Hindlimb muscle (tissue), 1 donor: ENCODE measurements around the gene LRRC27. TPM values are rescaled to one million over a fixed set of nuclear protein-coding genes. Genes with fewer than 3 reads are reported as not detected.

Source experiments
- DNase-seq: peaks from one replicate; pipeline ENCODE4 v3.0.0-alpha.2; 2013
- polyA plus RNA-seq: library from polyadenylated mRNA; unstranded; fragments of 120-200 nt; gene quantifications from one replicate; pipeline ENCODE4 v1.2.1, GENCODE V29; 2013; ENCODE audit not compliant: insufficient read length

The LRRC27 gene
- polyA plus RNA-seq, 1 donor: 7.7 TPM

- no peak for DNase-seq
Observed at GRCh38 chr10:132301371-132302330, 30.3 kb upstream of the LRRC27 start.

GRCh38 chr10:132302421-132303310 lies 29.3 kb upstream of the LRRC27 start:
- no peak for DNase-seq

GRCh38 chr10:132303361-132304115 lies 28.5 kb upstream of the LRRC27 start:
- no peak for DNase-seq

GRCh38 chr10:132304756-132305509 lies 27.1 kb upstream of the LRRC27 start:
- no peak for DNase-seq

GRCh38 chr10:132305654-132306342 lies 26.2 kb upstream of the LRRC27 start:
- no peak for DNase-seq

GRCh38 chr10:132306343-132306685 lies 25.7 kb upstream of the LRRC27 start:
- no peak for DNase-seq

- no peak for DNase-seq
Observed at GRCh38 chr10:132306864-132307751, 24.9 kb upstream of the LRRC27 start.

GRCh38 chr10:132307823-132308586 lies 24.0 kb upstream of the LRRC27 start, which contains the start of gene STK32C:
Gene STK32C, minus strand, starts transcription at chr10:132307950. Its CDS starts 117 bp downstream, at chr10:132307833.
- DNase-seq: peak; percentile 82

- DNase-seq: no peak
Observed at GRCh38 chr10:132308587-132309470, 23.2 kb upstream of the LRRC27 start.

- DNase-seq: no peak
Observed at GRCh38 chr10:132309471-132309865, 22.5 kb upstream of the LRRC27 start.

GRCh38 chr10:132309879-132310591 lies 22.0 kb upstream of the LRRC27 start:
- DNase-seq: no peak

- no peak for DNase-seq
Observed at GRCh38 chr10:132310701-132311337, 21.2 kb upstream of the LRRC27 start.

GRCh38 chr10:132311338-132311939 lies 20.6 kb upstream of the LRRC27 start:
- DNase-seq: no peak

GRCh38 chr10:132313305-132313704 lies 18.7 kb upstream of the LRRC27 start:
- DNase-seq: no peak

GRCh38 chr10:132313865-132314264 lies 18.1 kb upstream of the LRRC27 start:
- DNase-seq: no peak

GRCh38 chr10:132314336-132314735 lies 17.7 kb upstream of the LRRC27 start:
- DNase-seq: no peak
